Left kidney (tissue), 2 donors: ENCODE results near the gene NR5A2. TPM values are rescaled to one million over a fixed set of nuclear protein-coding genes. Genes with fewer than 3 reads are reported as not detected.

ENCODE experiments used
- DNase-seq: peaks from one replicate; pipeline ENCODE4 v3.0.0-alpha.2; 2013
- polyA plus RNA-seq: library from polyadenylated mRNA; unstranded; fragments of 120-200 nt; gene quantifications from one replicate; pipeline ENCODE4 v1.2.1, GENCODE V29; 2013; ENCODE audit not compliant: insufficient read length

The NR5A2 gene
- polyA plus RNA-seq, 1 donor, result 2.0 TPM

- DNase-seq, result no peak
These were observed 177.9 kb downstream of the NR5A2 start for GRCh38 chr1:200205216-200205995.

DNA sequence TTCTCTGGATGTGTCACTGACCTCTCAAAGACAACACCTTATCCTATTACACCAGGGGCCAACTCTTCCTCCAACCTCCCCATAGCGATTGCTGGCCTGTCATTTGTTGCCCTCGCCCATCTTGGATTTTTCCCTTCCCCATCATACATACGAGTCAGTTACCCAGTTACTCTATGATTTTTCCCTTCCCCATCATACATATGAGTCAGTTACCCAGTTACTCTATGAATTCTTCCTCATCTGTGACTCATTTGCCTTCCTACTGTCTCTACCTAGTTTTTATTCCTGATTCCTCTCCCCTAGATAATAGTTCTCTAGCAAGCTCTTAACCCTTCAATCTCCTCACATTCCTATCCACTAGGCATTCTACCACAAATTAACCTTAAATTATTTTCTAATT, 178.8 kb downstream of the NR5A2 start:
- DNase-seq, result no peak

GRCh38 chr1:200206761-200207160, 179.3 kb downstream of the NR5A2 start:
- DNase-seq, result no peak

- DNase-seq, result no peak
These were observed 180.2 kb downstream of the NR5A2 start for GRCh38 chr1:200207711-200208126.

DNA sequence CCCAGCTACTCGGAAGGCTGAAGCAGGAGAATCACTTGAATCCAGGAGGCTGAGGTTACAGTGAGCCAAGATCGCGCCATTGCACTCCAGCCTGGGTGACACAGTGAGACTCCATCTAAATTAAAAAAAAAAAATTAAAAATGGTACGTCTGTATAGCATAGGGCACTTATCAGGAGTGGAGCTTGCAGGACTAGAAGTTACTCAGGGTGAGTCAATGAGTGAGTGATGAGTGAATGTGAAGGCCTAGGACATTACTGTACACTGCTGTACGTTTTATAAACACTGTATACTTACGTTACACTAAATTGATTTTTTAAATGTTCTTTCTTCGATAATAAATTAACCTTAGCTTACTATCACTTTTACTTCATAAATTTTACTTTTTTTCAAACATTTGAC, 183.6 kb downstream of the NR5A2 start:
- DNase-seq, result no peak

DNA sequence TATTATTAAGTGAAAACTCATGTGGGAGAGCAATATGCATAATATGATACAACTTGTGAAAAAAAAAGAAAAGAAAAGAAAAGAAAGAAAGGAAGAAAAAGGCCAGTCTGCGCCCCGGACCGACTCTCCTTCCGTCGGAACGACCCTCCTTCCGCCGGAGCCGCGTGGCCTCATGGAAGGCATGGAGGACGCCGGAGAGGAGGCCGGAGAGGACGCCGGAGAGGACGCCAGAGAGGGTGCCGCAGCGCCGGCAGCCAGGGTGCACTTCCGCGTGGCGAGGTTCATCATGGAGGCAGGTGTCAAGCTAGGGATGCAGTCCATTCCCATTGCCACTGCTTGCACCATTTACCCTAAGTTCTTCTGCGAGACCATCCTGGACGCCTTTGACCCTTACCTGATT, 185.9 kb downstream of the NR5A2 start:
- no peak for DNase-seq

DNA sequence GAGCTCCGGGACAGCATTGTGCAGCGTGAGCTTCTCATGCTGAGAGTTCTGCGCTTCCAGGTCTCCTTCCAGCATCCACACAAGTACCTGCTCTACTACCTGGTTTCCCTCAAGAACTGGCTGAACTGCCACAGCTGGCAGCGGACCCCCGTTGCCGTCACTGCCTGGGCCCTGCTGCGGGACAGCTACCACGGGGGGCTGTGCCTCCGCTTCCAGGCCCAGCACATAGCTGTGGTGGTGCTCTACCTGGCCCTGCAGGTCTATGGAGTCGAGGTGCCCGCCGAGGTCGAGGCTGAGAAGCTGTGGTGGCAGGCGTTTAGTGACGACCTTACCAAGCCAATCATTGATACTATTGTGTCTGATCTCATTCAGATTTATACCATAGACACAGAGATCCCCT, 186.4 kb downstream of the NR5A2 start:
- no peak for DNase-seq

DNA sequence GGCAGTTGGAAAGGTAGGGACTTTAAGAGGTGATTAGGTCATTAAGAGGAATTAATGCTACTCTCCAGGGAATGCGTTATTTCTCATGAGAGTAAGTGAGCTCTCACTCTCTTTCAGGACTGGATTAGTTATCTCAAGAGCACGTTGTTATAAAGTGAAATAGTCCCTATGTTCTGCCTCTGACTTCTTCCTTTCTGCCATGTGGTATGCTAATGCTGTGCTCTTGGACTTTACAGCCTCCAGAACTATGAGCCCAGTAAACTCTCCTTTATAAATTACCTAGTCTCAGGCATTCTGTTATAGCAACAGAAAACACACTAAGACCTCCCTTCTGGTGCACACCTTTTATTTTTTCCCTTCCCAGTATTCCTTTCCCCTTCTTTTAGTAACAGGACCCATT, 187.8 kb downstream of the NR5A2 start:
- no peak for DNase-seq

GRCh38 chr1:200217703-200218102, 190.2 kb downstream of the NR5A2 start:
- no peak for DNase-seq

DNA sequence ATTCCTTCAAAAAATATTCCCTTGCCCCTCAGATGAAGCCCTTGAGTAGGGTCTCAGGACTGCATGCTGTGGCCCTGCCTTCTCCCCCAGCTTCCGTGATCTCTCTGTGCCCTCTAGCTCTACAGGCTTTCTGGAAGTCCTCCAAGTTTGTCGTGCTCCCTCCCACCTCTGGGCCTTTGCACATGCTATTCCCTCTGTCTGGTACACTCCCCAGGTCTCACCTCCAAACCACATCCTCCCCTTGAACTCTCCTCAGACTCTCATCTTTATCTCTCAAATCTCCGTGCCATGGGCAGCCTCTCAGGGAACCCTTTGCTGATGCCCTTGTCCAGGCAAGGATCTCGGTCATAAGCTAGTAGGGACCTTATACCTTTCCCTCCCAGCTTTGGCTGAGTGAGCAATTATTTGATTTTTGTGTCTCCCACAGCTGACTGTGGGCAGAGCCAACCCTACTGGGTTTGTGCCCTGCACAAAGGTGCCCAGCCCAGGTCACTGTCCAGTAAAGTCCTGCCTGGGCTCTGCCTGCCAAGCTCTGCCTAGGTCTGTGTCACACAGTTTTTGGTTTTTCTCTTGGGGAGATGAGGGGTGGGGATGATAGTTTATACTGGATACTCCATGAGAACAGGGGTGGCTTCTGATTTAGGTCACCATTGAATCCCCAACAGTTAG, 194.2 kb downstream of the NR5A2 start:
- no peak for DNase-seq

DNA sequence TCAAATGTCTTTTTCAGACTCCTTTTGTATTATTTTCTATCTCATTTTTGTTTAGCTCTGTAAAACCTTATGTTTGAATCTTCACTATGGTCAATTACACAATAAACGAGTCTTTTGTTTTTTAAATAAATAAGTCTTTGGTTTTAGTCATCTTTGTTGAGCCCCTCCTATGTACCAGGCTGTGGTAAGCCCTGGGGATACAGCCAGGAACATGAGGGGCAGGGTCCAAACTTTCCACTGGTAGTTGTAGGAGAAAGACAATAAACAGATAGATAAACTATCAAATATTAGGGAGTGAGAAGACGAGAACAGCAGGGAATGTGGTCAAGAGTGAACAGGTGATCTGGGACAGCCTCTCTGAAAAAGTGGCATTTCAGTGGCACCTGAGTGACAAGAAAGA, 195.7 kb downstream of the NR5A2 start:
- DNase-seq, result no peak

DNA sequence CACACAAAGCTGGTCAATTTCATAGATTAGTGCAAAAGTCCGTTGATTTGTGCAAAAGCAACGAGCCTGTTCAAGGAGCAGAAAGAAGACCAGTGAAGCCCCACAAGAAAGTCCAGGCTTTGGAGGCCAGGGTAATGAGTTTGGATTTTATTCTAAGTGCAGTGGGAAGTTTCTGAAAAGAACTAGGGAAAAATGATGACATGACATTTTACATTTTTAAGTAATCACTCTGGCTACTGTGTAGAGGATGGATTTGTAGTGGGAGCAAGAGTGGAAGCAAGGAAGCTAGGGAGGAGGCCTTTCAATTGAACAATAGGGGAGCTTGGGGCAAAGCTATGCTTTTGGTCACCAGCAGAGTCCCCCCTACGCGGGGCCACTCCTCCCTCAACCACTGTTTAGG, 196.1 kb downstream of the NR5A2 start:
- DNase-seq, result no peak

DNA sequence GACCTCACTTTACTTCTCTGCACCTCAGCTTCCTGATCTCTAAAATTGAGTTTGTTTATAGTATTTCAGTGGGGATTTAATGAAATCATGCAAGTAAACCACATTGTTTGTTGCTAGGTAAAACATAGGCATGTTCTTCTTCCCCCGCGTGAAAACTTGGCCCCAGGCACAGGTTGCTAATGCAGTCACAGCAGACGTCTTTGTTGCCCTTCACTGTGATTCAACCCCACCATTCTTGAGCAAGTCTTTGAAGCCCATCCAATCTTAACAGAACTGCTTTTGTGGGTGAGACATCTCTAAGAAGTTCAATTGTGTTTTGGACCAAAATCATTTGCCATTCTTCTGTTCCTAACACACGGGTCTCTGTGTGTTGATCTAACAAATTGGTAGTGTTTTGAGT, 196.8 kb downstream of the NR5A2 start:
- no peak for DNase-seq

DNA sequence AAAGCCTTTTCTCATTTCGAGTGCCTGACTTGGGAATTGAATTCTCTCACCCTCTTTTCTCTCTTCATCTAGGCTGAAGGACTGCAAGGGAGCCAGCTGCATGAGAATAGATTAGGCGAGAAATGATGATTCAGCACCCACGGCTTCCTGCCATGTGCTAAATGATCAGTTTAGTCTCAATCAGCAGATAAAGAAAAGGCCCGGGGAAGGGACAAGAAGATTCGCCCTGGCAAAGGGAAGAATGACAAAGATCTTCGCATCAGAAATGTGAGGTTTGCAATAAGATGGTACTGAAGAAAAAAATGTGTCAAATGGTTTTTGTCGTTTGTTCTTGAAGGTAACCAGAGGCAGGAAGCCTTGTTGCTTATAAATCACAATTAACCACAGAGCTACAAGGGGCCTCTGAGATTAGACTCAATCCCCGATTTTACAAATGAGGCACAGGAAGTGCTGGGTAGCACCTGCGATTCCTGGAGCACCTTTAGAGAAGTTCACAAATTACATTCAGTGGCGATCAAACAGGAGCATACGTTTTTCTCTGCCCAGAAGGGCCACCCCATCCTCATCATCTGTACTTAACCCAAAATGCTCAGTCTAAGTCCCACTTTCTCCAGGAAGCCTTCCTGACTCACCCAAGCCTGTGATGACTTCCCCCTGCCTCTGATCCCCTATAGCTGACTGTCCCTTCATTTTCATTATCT, 198.9 kb downstream of the NR5A2 start:
- DNase-seq, result no peak

DNA sequence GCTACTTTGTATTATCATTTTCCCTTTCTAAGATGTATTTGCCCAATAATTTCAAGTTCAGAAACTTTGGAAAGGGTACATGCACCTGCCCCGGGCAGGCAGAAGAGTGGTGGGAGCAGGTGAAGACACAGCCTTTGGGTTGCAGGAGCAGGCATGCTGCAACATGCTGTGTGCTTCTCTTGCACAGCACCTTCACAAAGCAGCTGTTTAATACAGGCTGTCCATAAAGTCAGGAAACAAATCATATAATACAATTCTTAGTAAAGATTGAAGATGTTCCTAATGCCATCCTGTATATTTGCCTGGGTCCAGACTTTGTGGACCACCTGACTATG, 199.4 kb downstream of the NR5A2 start:
- DNase-seq, result no peak
